ENCODE data around the gene DAB1.

GRCh38 chr1:57285992-57286391 lies 137.9 kb downstream of the DAB1 start:
- TF ChIP-seq POLR2A (IDR thresholded peaks at IDR 0.05) (no peak), CTCF (IDR thresholded peaks at IDR 0.05) (no peak)
